Stomach (tissue), 9 donors: ENCODE results near the gene HOXB7. TPM values are rescaled to one million over a fixed set of nuclear protein-coding genes. Genes with fewer than 3 reads are reported as not detected.
A peak's percentile ranks its signal among the peaks of the same experiment; 100 is the strongest.

Experiments
- DNase-seq, 2 donors: peaks; one replicate each; pipeline versions ENCODE4 v3.0.0 to v3.0.0-alpha.2; 2013 to 2019
- H3K27ac ChIP-seq, 5 donors: fragments of 200-600 bp in 4 of 5; sonication (generic) in 4 of 5; one replicate each; pipeline ENCODE4 v1.5.1; 2013 to 2019; ENCODE audit warnings: mild to moderate bottlenecking in 1 of 5, moderate library complexity in 1 of 5
- H3K27me3 ChIP-seq, 3 donors: fragments of 200-600 bp; sonication (generic); one replicate each; pipeline ENCODE4 v1.5.1; 2017 to 2019; ENCODE audit warnings: mixed run types in 1 of 3
- H3K36me3 ChIP-seq, 4 donors: fragments of 200-600 bp; sonication (generic); 1 replicate in 3 of 4; 2 replicates in 1 of 4; pipeline ENCODE4 v1.5.1; 2016 to 2019
- H3K4me1 ChIP-seq, 4 donors: fragments of 200-600 bp; sonication (generic); one replicate each; pipeline ENCODE4 v1.5.1; 2016 to 2019
- H3K4me3 ChIP-seq, 4 donors: fragments of 200-600 bp; sonication (generic) in 3 of 4; one replicate each; pipeline ENCODE4 v1.5.1; 2016 to 2019; ENCODE audit warnings: mild to moderate bottlenecking in 1 of 4
- H3K9me3 ChIP-seq, 4 donors: fragments of 200-600 bp; sonication (generic); one replicate each; pipeline ENCODE4 v1.5.1; 2016 to 2019
- EP300 ChIP-seq: sonication (generic); formaldehyde crosslinking; IDR thresholded peaks from one replicate; pipeline ENCODE4 v1.6.1; 2017; ENCODE audit warnings: antibody characterized with exemption
- POLR2A ChIP-seq, 4 donors: fragments of 450-650 bp; IDR thresholded peaks; one replicate each; pipeline ENCODE4 v1.6.1; 2016; ENCODE audit warnings: antibody characterized with exemption in 4 of 4, control low read depth in 2 of 4, mild to moderate bottlenecking in 1 of 4, moderate library complexity in 1 of 4
- POLR2AphosphoS5 ChIP-seq, 3 donors: sonication (generic); formaldehyde crosslinking; IDR thresholded peaks; one replicate each; pipeline ENCODE4 v1.6.1; 2016; ENCODE audit warnings: antibody characterized with exemption in 3 of 3
- WGBS, 5 donors: extraction: QIAGEN DNeasy Blood & Tissue Kit in 3 of 5; methylation state at CpG; one replicate each; pipeline versions ENCODE4 v1.1.5 to v1.1.7; 2013 to 2018; 5-methylcytosine and 5-hydroxymethylcytosine counted together
- intact Hi-C: fragments of 100-400 bp; cut with DNase I; formaldehyde crosslinking; loops from one replicate; pipeline ENCODE4 v1.15.1; 2023; ENCODE audit warnings: low total_unique reads
- polyA plus RNA-seq, 3 donors: library from polyadenylated mRNA; stranded (reverse); fragments of 200-250 nt; gene quantifications; one replicate each; pipeline ENCODE4 v1.2.3, GENCODE V29; 2013
- total RNA-seq, 5 donors: library from RNA; depleted of rRNA; stranded (reverse); fragments of >200 nt; gene quantifications; one replicate each; pipeline versions ENCODE4 v1.1.0 to v1.2.3, GENCODE V29; 2014 to 2016
- TF ChIP-seq, protein P1 (sequence below), 7 experiments: fragments of 450-650 bp in 4 of 7; fragments of 200-600 bp in 3 of 7; sonication (generic) in 3 of 7; IDR thresholded peaks; one replicate each; pipeline ENCODE4 v1.5.1; 2016 to 2019; ENCODE audit warnings: antibody characterized with exemption in 7 of 7, control low read depth in 2 of 7, mild to moderate bottlenecking in 1 of 7
- donor health status: healthy with polysubstance abuse.
- donor health status: Bipolar disorder and iron deficiency.
- donor health status: healthy.

HOXB7 gene
- total and polyA plus RNA-seq, 8 donors: 1.0 to 16.5 (median 2.6) TPM

GRCh38 chr17:48625495-48626244 is 14.9 kb upstream of the HOXB7 start:
- intact Hi-C loops: loop anchor here (10.0 kb wide), 1 partner anchor 291 kb away; no protein-coding TSS in a partner anchor
- H3K4me3 ChIP-seq: peak overlapping the region; percentile 32 to 58 (median 40)
- TF ChIP-seq, protein P1, sequence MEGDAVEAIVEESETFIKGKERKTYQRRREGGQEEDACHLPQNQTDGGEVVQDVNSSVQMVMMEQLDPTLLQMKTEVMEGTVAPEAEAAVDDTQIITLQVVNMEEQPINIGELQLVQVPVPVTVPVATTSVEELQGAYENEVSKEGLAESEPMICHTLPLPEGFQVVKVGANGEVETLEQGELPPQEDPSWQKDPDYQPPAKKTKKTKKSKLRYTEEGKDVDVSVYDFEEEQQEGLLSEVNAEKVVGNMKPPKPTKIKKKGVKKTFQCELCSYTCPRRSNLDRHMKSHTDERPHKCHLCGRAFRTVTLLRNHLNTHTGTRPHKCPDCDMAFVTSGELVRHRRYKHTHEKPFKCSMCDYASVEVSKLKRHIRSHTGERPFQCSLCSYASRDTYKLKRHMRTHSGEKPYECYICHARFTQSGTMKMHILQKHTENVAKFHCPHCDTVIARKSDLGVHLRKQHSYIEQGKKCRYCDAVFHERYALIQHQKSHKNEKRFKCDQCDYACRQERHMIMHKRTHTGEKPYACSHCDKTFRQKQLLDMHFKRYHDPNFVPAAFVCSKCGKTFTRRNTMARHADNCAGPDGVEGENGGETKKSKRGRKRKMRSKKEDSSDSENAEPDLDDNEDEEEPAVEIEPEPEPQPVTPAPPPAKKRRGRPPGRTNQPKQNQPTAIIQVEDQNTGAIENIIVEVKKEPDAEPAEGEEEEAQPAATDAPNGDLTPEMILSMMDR (IDR thresholded peaks at IDR 0.05): no peak
- TF ChIP-seq EP300: no peak
- TF ChIP-seq POLR2A (IDR thresholded peaks at IDR 0.05): no peak
- TF ChIP-seq POLR2AphosphoS5 (IDR thresholded peaks at IDR 0.05): no peak
- 0 to 2% (median 1%) methylated on average over 43 to 69 of the region's 69 CpGs for WGBS, 5 donors
- no peaks in the 10 kb centered on the region for H3K36me3 ChIP-seq
- H3K27me3 ChIP-seq: peaks cover 45 to 100% (median 99%) of the 10 kb centered on the region in 3 donors
- DNase-seq: peak; percentile 46 to 71
- H3K9me3 ChIP-seq: no peaks in the 10 kb centered on the region
- peak overlapping the region in 1 of 5 donors; percentile 23 for H3K27ac ChIP-seq
- H3K4me1 ChIP-seq: peaks cover 23 to 27% (median 23%) of the 10 kb centered on the region in 4 donors

DNA sequence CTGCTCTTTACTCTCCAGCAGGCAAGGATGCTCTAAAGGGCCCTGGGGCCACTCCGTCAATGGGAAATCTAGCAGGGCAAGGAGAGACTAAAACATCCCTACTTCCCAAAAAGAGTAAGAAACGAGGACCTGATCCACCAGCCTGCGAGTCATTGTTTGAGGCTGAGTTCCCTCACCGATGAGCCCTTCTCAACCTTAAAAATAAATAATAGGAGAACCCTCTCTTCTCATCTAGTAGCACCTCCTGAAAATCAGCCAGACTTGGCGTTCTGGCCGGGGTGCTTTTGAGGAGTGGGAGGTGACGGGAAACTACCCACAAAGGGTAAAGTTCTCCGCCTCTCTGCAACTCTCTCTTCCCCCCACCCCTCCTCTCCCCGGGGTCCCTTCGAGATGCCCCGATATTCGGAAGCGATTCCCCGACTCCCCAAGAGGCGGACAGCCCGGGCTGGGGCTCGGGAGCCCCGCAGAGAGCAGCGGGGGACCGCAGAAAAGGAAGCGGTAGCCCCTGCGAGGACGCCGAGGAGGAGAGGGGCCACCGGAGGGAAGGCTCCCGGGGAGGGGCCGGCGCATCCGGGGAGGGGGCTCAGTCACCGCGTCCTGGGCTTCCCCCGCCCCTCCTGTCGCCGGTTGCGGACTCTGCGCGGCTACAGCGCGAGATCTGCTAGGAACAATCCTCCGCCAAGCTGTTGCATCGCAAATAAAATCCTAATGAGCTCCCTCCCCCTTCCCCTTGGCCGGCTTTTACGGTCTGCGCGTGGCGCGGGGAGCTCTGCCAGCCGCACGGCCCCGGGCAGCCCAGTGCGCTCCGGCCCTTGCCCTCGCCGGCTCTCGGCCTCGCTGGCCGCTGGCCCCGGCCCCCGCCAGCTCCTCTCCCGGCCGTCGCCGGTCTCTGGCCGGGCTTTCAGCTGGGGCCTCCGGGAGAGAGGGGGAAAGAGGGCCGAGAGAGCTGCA is 14.0 kb upstream of the HOXB7 start:
- Histone ChIP-seq H3K4me1 (peaks cover 23 to 27% (median 23%) of the 10 kb centered on the region in 4 donors), H3K4me3 (peak overlapping the region; percentile 32 to 58 (median 40)), H3K27me3 (peaks cover 44 to 100% (median 99%) of the 10 kb centered on the region in 3 donors), H3K36me3 (no peaks in the 10 kb centered on the region), H3K27ac (peak overlapping the region in 1 of 5 donors; percentile 23), H3K9me3 (no peaks in the 10 kb centered on the region)
- DNase-seq: no peak
- intact Hi-C loops: loop anchor here (10.0 kb wide), 1 partner anchor 290 kb away; no protein-coding TSS in a partner anchor
- 2 to 7% (median 3%) methylated on average over 41 to 66 of the region's 66 CpGs for WGBS, 5 donors
- TF ChIP-seq POLR2A (IDR thresholded peaks at IDR 0.05): no peak
- TF ChIP-seq, protein P1 (IDR thresholded peaks at IDR 0.05): no peak

GRCh38 chr17:48624118-48624517 is 13.3 kb upstream of the HOXB7 start:
- 23 to 31% (median 26%) methylated on average over 5 of the region's 5 CpGs for WGBS, 5 donors
- TF ChIP-seq EP300 (no peak), POLR2A (IDR thresholded peaks at IDR 0.05) (no peak), POLR2AphosphoS5 (IDR thresholded peaks at IDR 0.05) (no peak)
- TF ChIP-seq, protein P1 (IDR thresholded peaks at IDR 0.05): no peak
- no peak overlapping the region for H3K4me3 ChIP-seq
- peaks cover 23 to 30% (median 25%) of the 10 kb centered on the region in 4 donors for H3K4me1 ChIP-seq
- H3K27me3 ChIP-seq: peaks cover 39 to 100% (median 100%) of the 10 kb centered on the region in 3 donors
- no peaks in the 10 kb centered on the region for H3K9me3 ChIP-seq
- H3K27ac ChIP-seq: no peak overlapping the region
- intact Hi-C loops: loop anchor here (10.0 kb wide), 1 partner anchor 289 kb away; no protein-coding TSS in a partner anchor
- H3K36me3 ChIP-seq: no peaks in the 10 kb centered on the region
- DNase-seq: no peak

DNA sequence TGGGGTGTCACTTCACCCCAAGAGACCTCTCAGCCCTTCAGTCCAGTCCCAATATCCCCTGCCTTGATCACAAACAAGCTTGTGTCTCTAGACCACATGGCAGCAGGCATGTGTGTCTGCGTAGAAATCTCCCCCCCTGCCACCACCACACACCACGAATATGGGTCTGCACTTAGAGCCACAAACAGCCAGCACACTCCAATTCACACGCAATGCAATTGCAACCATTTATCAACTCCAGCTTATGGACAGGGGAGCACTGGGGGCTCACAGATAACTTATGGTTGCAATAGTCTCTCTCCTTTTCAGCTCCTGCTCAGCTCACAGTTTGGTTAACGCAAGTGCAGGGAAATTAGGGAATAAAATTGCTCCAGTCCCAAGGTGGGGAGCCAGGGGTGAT is 12.8 kb upstream of the HOXB7 start:
- H3K9me3 ChIP-seq: no peaks in the 10 kb centered on the region
- TF ChIP-seq POLR2A (IDR thresholded peaks at IDR 0.05) (no peak), POLR2AphosphoS5 (IDR thresholded peaks at IDR 0.05) (no peak), EP300 (no peak)
- TF ChIP-seq, protein P1 (IDR thresholded peaks at IDR 0.05): no peak
- H3K27ac ChIP-seq: no peak overlapping the region
- DNase-seq: no peak
- H3K27me3 ChIP-seq: peaks cover 36 to 100% (median 100%) of the 10 kb centered on the region in 3 donors
- peaks cover 23 to 34% (median 27%) of the 10 kb centered on the region in 4 donors for H3K4me1 ChIP-seq
- intact Hi-C loops: loop anchor here (10.0 kb wide), 1 partner anchor 289 kb away; no protein-coding TSS in a partner anchor
- no peaks in the 10 kb centered on the region for H3K36me3 ChIP-seq
- no peak overlapping the region for H3K4me3 ChIP-seq
- 8 to 24% (median 19%) methylated on average over 4 of the region's 4 CpGs for WGBS, 5 donors
